ENCODE data around the gene ZNF516.

The ZNF516 gene

GRCh38 chr18:76420898-76421684 lies 74.0 kb downstream of the ZNF516 start:
- DNase-seq, result peak; percentile 92

- DNase-seq, result no peak
Measured at GRCh38 chr18:76419811-76420210, 75.2 kb downstream of the ZNF516 start.

DNA sequence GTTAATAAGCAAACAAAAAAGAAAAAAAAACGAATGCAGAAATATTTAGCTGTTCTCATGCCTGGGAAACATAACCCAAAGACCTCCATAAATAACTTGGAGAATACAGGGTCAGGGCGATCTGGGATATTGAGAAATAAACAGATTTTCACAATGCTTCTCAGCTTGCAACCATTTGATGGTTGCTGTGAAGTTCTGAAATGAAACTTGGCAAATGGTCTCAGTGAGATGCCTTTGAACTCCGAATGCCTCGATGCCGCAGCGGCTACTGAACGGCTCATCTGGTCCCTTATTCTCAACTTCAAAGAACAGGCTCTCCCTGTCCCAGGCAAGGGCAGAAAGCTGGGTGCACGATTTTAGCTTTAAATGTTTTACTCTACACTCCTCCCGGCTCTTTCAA lies 78.1 kb downstream of the ZNF516 start:
- no peak for DNase-seq

GRCh38 chr18:76414936-76415621 lies 80.0 kb downstream of the ZNF516 start:
- no peak for DNase-seq

DNA sequence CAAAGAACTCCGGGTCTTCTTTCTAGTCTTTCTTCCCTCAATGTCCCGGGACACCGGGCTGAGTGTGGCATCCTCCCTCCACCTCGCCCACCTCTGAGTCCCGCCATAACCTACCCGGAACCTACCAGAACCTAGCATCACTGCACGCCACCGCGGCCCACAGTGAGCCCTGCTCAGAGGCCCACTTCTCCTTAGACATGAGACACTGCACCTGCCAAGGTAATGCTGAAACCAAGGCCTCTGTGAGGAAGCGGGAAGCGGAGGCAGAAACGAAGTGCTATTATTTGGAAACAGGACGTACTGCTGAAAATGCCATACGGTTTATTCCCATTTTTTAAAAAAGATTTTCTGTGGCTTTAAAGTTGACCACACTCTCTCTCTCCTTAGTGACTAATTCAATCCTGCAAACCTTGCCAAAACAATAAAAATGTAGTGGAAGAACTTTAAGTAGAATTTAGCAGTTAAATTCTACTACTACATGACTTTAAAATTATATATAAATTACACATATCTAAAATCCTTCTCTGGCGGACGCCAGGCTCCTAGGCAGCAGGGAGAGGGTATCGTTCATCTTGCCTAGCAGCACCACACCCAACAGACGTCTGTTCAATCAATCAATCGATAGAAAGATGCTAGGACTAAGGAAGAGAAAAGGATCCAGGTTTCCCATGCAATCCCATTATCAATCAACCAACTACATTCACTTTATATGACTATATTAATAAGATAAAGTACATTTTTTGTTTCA lies 82.0 kb downstream of the ZNF516 start:
- no peak for DNase-seq

GRCh38 chr18:76412010-76412817 lies 82.8 kb downstream of the ZNF516 start:
- DNase-seq, result no peak

GRCh38 chr18:76410660-76411417 lies 84.2 kb downstream of the ZNF516 start:
- DNase-seq, result no peak

DNA sequence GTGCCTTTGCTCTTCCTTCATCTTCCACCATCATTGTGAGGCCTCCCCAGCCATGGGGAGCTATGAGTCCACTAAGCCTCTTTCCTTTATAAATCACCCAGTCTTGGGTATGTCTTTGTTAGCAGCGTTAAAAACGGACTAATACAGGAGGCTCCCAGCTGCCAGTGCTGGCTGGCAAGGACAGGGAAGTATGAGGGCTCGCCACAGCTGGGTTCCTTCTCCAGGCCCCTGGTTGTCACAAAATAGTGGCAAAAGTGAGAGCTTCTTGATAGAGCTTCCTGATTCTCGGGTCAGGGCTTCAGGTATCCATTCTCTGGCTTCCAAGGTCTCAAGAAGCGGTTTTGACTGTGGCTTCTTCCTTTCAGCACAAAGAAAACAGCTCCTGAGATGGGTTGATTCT lies 85.0 kb downstream of the ZNF516 start:
- no peak for DNase-seq

DNA sequence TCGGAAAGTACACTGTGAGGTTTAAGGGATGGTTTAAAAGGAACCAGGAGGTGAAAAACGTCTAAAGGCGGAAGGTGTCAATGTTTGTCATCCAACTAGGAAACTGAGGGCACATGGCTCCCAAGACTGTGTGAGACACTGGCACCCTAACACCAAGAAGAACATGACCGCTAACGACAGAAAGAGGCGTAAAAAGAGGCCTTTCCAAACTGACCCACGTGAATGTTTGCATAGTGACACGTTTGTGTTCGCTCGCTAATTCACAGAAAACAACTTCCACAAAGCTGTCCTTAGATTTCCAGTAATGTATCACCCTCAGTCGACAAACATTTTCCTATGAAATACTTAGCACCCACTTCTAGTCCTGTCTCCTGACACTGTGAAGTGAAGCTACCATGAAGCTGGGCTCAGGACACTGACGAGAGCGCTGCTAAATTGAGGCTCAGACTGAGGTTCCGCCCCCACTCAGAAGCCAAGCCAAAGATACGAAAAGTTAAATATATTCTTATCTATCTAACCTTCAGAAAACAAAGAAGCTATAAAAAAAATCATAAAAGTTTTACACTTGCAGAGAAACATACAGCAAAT lies 86.5 kb downstream of the ZNF516 start:
- DNase-seq, result no peak

DNA sequence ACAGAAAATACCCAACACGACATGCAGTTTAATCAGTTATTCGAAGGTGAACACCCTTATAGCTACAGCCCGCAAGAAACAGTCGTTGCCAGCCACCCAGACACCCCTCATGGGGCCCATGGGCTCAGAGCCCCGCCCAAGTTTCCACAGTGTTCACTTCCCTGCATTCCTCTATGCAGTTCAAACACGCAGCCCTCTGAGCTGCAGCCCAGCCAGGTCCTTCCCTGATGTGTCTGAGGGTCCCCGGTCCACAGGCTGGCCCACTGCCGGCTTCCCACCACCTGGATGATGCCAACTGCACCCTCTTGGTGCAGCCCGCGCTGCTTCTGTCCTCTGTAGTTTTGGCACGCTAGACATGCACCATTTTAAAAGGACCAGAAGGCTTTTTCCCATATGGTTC lies 87.4 kb downstream of the ZNF516 start:
- DNase-seq, result no peak

GRCh38 chr18:76406791-76407190 lies 88.3 kb downstream of the ZNF516 start:
- no peak for DNase-seq

GRCh38 chr18:76405681-76406356 lies 89.2 kb downstream of the ZNF516 start:
- peak; percentile 37 for DNase-seq

DNA sequence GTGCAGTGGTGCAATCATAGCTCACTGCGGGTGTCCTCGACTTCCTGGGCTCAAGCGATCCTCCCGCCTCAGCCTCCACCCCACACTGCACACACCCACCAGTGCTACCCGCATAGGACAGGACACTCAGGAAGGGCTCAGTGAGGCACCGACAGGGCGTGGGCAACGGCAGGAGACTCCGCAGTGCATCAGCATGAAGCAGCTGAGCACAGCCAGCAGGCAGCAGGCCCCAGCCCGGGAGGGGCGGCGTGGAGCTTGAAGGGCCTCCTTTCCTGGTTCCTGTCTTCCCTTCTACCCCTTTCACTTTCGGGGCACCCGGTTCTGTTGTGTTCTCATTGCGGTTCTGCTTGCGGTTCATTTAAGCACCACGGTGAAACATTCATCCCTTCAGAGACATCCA lies 89.8 kb downstream of the ZNF516 start:
- no peak for DNase-seq

DNA sequence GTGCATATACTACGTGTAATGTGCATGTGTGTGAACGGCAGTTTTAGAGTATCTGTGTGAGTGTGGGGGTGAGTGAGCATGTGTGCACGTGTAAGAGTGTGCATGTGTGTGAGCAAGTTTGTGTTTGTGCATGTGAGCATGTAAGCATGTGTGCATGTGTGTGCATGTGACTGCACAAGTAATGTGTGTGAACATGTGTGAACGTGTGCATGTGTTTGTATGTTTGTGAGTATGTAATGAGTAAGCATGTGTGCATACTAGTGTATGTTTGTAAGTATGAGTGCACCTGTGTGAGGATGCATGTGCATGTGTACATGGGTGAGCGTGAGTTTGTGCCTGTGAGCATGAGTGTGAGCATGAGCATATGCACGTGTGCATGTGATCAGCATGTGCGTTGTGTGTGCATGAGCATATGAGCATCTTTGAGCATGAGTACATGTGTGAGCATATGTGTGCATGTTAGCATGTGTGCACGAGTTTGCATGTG lies 90.7 kb downstream of the ZNF516 start:
- no peak for DNase-seq

DNA sequence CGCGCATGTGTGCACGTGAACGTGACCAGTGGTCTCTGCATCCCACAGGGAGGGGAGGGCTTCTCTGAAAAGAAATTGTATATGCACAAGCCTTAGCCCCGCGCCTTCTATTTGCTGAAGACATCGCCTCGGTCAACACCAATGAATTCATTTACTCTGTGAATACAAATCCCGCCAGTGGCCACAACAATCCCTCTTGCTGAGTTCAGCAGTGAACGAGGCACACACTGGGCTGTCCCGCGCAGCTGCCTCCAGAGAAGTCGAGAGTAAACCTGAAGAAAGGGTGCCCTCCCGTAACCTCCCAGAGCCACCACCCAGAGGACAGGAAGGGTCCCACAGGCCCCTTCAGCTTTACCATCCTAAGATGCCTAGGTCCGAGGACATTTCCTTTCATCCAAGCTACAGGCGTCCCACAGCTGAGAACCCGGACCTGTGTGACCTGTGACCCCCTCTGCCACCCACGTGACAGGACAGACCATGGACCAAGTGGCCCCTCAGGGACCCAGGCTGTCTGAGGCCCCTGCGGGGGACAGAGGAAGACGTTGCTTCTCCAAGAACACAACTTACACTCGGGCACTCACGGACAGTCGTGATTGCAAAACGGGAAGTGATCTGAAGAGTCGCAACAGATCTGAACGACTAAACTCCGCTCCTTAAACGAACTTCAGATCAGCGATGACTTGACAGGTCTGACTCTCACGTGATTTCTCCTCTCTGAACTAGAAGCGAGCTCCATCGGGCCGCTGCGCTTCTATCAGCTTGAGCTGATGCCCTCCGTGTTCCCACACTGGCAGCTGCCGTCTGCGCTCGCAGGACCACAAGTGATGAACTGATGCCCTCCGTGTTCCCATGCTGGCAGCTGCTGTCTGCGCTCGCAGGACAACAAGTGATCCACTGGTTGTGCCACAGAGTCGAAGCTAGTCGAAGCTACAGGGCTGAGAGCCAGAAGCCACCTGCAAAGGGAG lies 92.7 kb downstream of the ZNF516 start:
- DNase-seq, result no peak

GRCh38 chr18:76401498-76401897 lies 93.5 kb downstream of the ZNF516 start:
- DNase-seq, result no peak

DNA sequence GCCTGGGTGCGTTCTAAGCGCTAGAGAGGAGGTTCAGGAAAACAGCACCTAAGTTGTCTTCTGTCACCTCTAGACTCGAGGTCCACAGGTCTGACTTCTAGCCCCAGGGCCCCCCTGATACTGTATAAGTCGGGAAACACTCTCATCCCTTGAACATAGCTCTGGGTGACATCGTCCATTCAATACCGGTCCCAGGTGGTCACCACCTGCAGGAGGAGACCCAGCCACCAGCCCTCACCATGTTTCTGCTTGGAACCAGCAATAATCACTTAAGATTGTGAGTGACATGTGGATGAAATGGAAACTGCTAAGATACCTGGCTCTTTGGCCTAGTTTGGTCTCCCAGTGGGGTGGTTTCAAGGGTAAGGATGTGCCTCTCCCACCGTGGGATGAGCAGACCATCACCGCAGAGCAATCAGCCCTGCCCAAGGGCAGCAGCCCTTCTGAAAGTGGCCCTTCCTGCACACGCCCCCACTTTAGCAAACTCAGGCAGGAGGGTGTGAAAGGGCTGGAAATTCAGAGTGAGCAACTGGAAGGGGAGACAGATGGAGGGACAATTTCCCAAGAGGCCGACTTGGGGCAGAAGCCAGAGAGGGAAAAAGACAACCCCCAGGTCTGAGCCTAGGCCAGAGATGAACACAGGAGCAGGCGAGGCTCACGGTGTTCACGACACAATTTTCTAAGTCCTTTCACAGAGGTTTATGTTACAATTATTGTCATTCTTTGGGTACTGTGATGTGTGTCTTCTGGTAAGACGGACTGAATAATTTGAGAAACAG lies 95.2 kb downstream of the ZNF516 start:
- DNase-seq, result no peak

GRCh38 chr18:76398896-76399612 lies 96.0 kb downstream of the ZNF516 start:
- peak; percentile 91 for DNase-seq

Data from NCI-H510A treated with DMSO at 0.1 percent for 48 hours (cell line).